Measurements from ENCODE around the gene ARMH2.
"Not testable (repeated sequence)": the region's sequence is repeated elsewhere in the genome, so short reads cannot be mapped to it uniquely, and the experiment has no call there.

The ARMH2 gene

DNA sequence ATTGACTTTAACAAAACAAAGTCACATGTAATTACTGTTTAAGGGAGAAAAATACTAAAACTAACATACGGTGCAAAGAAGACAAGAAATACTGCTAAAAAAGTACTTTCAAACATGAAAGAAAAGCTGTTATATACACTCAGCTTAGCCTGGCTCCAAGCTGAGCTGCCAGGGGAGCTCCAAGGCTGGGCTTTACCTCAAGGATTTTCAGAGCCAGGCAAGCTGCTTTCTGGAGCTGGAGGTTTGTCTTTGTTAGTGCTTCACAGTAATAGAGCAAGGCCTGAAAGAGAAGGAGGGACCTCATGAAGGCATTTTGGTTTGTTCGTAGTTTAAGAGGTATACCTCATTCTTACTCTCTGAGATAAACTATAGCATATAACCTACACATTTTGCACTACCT, 19.6 kb upstream of the ARMH2 start:
- no peak for DNase-seq (ENCODE audit: low spot score)

- DNase-seq (ENCODE audit: low spot score), result no peak
Observed at GRCh38 chr6:24809728-24810127, 11.0 kb upstream of the ARMH2 start.

- no peak for DNase-seq (ENCODE audit: low spot score)
Observed at GRCh38 chr6:24807584-24807983, 8.9 kb upstream of the ARMH2 start.

GRCh38 chr6:24802271-24803059, 3.7 kb upstream of the ARMH2 start:
- no peak for DNase-seq (ENCODE audit: low spot score)

- DNase-seq (ENCODE audit: low spot score), result no peak
Observed at GRCh38 chr6:24799541-24799915, 811 bp upstream of the ARMH2 start.

DNA sequence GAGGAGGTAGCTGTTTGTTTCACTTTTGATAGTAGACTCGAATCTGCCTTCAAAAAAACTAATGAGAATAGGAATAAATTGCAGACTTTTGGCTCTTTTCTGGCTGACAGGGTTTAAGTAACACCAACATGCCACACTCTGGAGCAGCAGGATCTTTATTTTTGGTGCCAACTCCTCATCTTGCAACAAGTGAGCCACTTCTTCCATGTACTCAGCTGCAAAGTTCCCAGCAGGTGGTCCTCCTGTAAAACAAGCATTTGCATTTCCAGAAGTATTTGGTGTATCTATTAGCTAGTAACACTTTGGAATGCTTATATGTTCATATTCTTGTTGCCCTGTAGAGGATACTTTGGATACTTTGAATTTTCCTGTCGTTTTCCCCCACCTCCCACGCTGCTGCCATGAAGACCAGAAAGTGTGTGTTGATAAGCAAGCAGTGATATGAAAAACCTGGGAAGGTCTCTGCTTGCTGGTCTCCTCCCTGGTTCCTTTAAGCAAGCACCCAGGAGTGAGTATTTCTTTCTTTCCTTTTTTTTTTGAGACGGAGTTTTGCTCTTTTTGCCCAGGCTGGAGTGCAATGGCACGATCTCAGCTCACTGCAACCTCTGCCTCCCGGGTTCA, 1.0 kb downstream of the ARMH2 start:
- no peak for DNase-seq (ENCODE audit: low spot score)

DNA sequence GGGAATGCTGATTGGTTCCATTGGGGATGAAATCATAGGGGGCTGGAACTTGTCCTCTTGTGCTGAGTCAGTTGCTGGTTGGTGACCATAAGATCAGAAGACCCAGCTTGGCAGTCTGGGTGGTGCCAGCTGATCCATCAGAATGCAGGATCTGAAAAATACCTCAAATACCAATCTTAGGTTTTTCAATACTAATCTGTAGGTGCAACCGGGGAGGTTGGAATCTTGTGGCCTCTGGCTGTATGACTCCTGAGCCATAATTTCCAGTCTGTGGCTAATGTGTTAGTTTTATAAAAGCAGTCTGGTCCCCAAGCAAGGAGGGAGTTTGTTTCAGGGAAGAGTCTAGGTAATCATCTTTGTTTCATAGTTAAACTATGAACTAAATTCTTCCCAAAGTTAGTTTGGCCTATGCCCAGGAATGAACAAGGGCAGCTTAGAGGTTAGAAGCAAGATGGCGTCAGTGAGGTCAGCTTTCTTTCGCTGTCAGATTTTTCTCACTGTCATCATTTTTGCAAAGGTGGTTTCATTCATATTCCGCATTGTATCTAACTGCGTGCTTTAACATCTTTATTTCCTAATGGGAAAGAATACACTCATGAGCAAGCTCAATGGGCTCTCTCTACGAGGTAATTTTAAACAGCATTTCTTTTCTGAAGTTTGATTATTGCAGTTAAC, 2.0 kb downstream of the ARMH2 start:
- DNase-seq (ENCODE audit: low spot score), result no peak

GRCh38 chr6:24795106-24795505, 3.6 kb downstream of the ARMH2 start:
- no peak for DNase-seq (ENCODE audit: low spot score)

DNA sequence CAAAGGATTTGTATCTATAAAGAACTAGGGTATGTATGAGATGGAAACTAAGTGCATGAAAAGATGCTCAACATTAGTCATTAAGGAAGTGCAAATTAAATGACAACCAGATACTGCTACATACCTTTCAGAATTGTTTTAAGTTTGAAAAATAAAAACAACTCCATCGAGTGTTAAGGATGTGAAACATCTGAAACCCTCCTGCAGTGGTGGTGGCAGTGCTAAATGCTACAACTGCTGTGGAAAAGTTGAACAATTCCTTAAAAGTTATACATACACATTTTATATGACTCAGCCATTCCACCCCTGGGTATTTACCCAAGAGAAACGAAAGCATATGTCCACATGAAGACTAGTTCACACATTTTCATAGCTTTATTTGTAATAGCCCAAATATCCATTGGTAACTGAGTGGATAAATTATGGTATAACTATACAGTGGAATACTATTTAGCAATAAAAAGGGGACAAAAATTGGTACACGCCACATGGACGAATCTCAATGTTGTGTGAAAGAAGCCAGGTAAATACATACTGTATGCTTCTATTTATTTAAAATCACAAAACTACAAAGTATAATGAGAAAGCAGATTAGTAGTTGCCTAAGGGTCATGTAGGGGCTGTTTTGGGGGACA, 10.6 kb downstream of the ARMH2 start:
- no peak for DNase-seq (ENCODE audit: low spot score)

DNA sequence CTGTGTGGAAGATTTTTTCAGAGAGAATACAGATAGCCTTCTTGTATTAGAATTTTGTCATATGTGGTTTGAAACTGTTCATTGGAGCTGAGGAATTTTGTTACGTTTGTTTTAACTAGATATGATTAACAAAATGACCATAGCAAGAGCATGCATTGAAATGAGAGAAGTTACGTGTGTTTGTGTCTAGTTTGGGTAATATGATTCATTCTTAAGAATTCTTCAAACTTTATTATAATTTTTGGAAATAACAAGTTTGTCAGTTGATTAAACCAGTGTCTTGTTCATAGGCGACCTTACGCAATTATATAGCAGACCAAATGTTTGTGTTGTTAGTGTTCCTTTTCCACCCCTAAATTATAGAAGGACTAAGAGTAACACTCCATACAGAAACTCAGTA, 18.5 kb downstream of the ARMH2 start:
- DNase-seq (ENCODE audit: low spot score), result no peak

DNA sequence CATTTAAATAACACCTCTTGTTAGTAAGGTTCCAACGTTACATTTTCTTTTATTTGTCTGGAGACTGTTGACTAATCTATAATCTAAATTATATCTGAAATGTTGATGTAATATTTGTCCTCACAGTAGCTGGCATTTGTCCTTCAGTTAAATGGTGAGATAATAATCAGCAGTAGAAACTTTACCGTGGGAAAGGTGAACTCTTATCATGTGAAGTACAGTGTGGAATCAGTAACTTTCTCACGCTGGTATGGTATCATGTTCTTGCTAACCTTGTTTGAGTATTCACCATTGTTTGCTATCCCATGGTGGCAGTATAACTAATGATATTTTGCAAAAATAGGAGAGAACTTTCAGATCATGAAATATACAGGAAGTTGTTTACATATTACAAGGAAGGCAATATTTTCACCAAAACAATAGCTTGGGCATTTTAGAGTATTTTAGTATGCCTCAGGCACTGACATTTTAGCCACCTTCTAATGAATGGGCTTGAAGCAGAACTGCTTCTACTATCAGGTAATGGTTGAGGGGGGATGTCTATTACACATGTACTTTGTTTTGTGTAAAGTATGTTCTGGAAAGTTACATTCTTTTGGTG, 19.2 kb downstream of the ARMH2 start:
- no peak for DNase-seq (ENCODE audit: low spot score)

- DNase-seq (ENCODE audit: low spot score), result no peak
Observed at GRCh38 chr6:24778878-24779277, 19.8 kb downstream of the ARMH2 start.

DNA sequence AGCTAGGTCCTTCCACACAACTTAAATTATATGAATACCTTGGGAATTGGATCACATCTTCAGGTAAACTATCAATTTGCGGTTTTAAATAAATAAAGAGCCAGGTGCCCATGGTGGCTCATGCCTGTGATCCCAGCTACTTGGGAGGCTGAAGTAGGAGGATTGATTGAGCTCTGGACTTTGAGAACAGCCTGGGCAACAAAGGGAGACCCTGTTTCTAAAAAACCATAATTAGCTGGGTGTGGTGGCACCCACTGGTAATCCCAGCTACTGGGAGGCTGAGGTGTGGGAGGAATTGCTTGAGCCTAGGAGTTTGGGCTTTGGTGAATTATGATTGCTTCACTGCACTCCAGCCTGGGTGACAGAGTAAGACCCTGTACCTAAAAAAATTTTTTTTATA, 20.6 kb downstream of the ARMH2 start:
- DNase-seq (ENCODE audit: low spot score), result no peak

DNA sequence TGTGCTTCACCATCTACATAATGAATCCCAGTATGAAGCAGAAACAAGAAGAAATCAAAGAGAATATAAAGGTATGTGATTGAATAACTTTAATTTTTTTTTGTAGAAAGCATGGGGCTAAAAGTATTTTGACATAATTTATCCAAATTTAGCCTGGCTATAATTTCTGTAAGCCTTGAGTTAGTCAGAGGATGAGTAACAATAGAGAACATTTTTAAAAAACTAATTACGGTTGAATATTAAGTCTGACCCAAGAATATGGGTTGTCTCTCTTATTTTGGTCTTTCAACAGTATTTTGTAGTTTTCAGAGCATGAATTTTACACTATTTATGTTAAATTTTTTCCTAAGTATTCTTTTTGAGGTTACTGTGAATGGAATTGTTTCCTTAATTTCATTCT, 21.5 kb downstream of the ARMH2 start:
- DNase-seq (ENCODE audit: low spot score), result no peak

- DNase-seq (ENCODE audit: low spot score), result peak; percentile 31
Observed at GRCh38 chr6:24775520-24776058, 23.1 kb downstream of the ARMH2 start.

DNA sequence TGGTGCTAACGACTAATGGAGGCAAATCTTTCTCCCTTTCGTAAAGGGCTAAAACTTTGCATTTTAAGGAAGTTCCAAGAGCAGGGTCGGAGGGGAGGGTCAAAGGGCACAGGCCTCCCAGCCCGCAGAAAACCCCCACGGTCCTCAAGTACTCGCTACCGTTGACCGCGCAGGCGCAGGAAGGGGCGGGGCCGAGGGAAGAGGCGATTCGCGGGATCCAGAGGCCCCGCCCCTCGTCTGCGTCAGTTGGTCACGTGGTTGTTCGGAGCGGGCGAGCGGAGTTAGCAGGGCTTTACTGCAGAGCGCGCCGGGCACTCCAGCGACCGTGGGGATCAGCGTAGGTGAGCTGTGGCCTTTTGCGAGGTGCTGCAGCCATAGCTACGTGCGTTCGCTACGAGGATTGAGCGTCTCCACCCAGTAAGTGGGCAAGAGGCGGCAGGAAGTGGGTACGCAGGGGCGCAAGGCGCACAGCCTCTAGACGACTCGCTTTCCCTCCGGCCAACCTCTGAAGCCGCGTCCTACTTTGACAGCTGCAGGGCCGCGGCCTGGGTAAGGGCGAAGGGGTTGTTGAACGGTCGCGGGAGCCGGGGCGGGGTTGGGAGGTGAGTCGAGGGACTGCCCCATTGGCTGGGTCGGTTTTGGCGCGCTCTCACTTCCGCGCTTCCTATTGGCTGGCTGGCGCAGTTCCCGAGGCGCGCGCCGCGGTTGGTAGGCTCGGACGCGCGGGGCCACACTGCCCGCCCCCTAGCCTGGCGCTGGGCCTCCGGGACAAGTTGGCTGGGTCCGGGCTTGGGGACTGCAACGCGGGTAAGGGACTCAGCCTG, 23.8 kb downstream of the ARMH2 start, which contains the start of gene GMNN:
GMNN (plus strand) TSS at position 242 of the 824 bp plus-strand sequence. CDS start 2,310 bp downstream, outside the sequence.
- DNase-seq (ENCODE audit: low spot score), result peak; percentile 88

DNA sequence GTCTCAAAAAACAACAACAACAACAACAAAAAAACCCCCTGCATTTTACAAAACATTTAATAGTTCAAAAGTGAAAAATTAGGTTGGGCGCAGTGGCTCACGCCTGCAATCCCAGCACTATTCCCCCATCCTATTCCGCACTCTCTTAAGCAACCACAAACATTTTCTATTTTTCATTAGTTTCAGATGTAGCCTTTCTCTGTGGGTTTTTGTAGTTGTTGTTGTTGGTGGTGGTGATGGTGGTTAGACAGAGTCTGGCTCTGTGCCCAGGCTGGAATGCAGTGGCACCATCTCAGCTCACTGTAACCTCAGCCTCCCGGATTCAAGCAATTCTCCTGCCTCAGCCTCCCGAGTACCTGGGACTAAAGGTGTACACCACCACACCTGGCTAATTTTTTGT, 30.4 kb downstream of the ARMH2 start:
- no peak for DNase-seq (ENCODE audit: low spot score)

GRCh38 chr6:24766680-24767462, 31.8 kb downstream of the ARMH2 start:
- peak; percentile 14 for DNase-seq (ENCODE audit: low spot score)

- not testable (repeated sequence) for DNase-seq (ENCODE audit: low spot score)
Observed at GRCh38 chr6:24765968-24766367, 32.7 kb downstream of the ARMH2 start.

All from SW480 (cell line).